CD4-positive, CD25-positive, alpha-beta regulatory T cell (primary cell): Measurements from ENCODE around the gene GPD1L. TPM values are rescaled to one million over a fixed set of nuclear protein-coding genes. Genes with fewer than 3 reads are reported as not detected.
"Not testable (repeated sequence)": the region's sequence is repeated elsewhere in the genome, so short reads cannot be mapped to it uniquely, and the experiment has no call there.

Source experiments
- ATAC-seq, 2 donors: fragments of 150-1000 bp; cut with Tn5 transposase; one replicate each; pipeline ENCODE4 v1.10.0; 2021; ENCODE audit warnings: low read depth in 2 of 2, moderate number of reproducible peaks in 2 of 2, moderate library complexity in 1 of 2
- DNase-seq, 3 donors: peaks; one replicate each; pipeline versions ENCODE4 v3.0.0 to v3.0.0-alpha.2; 2012 to 2022; ENCODE audit warnings: mixed read lengths in 1 of 3
- H3K27ac ChIP-seq: one replicate; pipeline ENCODE4 v1.7.0; 2013; ENCODE audit warnings: mild to moderate bottlenecking, low read length; ENCODE audit not compliant: insufficient read depth, poor library complexity, severe bottlenecking
- H3K27me3 ChIP-seq: one replicate; pipeline ENCODE4 v1.7.0; 2013; ENCODE audit warnings: low read length; ENCODE audit not compliant: control insufficient read depth, insufficient read depth
- H3K36me3 ChIP-seq: one replicate; pipeline ENCODE4 v1.7.0; 2013; ENCODE audit warnings: mild to moderate bottlenecking, low read length, moderate library complexity; ENCODE audit not compliant: control insufficient read depth, insufficient read depth
- H3K4me1 ChIP-seq: 2 replicates; pipeline ENCODE4 v1.7.0; 2013; ENCODE audit warnings: mild to moderate bottlenecking, low read length; ENCODE audit not compliant: insufficient read depth, control insufficient read depth, poor library complexity, severe bottlenecking
- H3K4me3 ChIP-seq: one replicate; pipeline ENCODE4 v1.7.0; 2013; ENCODE audit warnings: low read depth, mild to moderate bottlenecking, low read length, moderate library complexity
- H3K9me3 ChIP-seq, 2 experiments: 1 replicate in 1 of 2; 2 replicates in 1 of 2; pipeline ENCODE4 v1.7.0; 2013; ENCODE audit warnings: low read length in 2 of 2, mild to moderate bottlenecking in 1 of 2, moderate library complexity in 1 of 2; ENCODE audit not compliant: control insufficient read depth in 2 of 2
- H3K27ac Mint-ChIP-seq, 3 donors: one replicate each; pipeline ENCODE4 v1.8.0; 2020 to 2022; ENCODE audit warnings: mild to moderate bottlenecking in 3 of 3, mixed read lengths in 3 of 3, moderate library complexity in 2 of 3
- H3K27me3 Mint-ChIP-seq: one replicate; pipeline ENCODE4 v1.8.0; 2022; ENCODE audit warnings: mild to moderate bottlenecking, mixed read lengths
- H3K36me3 Mint-ChIP-seq: one replicate; pipeline ENCODE4 v1.8.0; 2020; ENCODE audit warnings: mixed read lengths
- H3K4me1 Mint-ChIP-seq, 4 donors: one replicate each; pipeline ENCODE4 v1.8.0; 2020 to 2022; ENCODE audit warnings: mixed read lengths in 4 of 4, mild to moderate bottlenecking in 1 of 4
- H3K4me3 Mint-ChIP-seq, 4 donors: one replicate each; pipeline ENCODE4 v1.8.0; 2020 to 2022; ENCODE audit warnings: mild to moderate bottlenecking in 4 of 4, mixed read lengths in 4 of 4, moderate library complexity in 3 of 4
- H3K9me3 Mint-ChIP-seq, 7 donors: one replicate each; pipeline ENCODE4 v1.8.0; 2020 to 2022; ENCODE audit warnings: mixed read lengths in 7 of 7, mild to moderate bottlenecking in 3 of 7, moderate library complexity in 2 of 7
- polyA plus RNA-seq, 4 donors: library from polyadenylated mRNA; unstranded; fragments of 300-500 nt; fragmentation: Illumina TruSeq; gene quantifications; one replicate each; pipeline ENCODE4 v1.2.3, GENCODE V29; 2021
- total RNA-seq: library from RNA; stranded (reverse); gene quantifications from one replicate; pipeline ENCODE4 v1.2.3, GENCODE V29; 2022

GPD1L gene
- total and polyA plus RNA-seq, 5 donors from 2014 or later, result 19.5 to 30.3 (median 26.4) TPM

DNA sequence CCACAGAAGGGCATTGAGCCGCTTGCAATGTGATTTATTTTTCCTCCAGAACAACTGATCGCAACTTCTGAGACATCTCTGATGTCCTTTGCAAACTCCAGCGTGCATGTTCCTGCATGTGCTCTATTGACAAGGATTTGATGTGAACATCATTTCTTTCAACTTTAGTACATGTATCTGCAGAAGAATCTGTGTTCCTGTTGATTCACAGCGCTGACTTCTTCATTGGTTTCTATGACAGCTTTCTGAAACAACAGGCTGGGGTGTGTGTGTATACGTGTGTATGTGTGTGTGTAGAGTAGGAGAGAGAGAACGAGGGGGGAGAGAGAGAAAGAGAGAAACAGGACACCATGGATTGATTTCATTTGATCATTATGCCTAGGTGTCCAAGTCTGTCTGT is 75.4 kb downstream of the GPD1L start:
- Mint-ChIP-seq H3K9me3 (no peaks in the 10 kb centered on the region), H3K27me3 (peaks cover 15% of the 10 kb centered on the region), H3K36me3 (no peaks in the 10 kb centered on the region), H3K4me1 (peaks cover 0 to 9% (median 6%) of the 10 kb centered on the region in 4 donors), H3K4me3 (no peak overlapping the region), H3K27ac (no peak overlapping the region)
- H3K36me3 ChIP-seq, result no peaks in the 10 kb centered on the region
- no peak overlapping the region for H3K27ac ChIP-seq
- H3K9me3 ChIP-seq, result no peaks in the 10 kb centered on the region
- H3K4me3 ChIP-seq, result no peak overlapping the region
- H3K4me1 ChIP-seq, result peaks cover 4% of the 10 kb centered on the region
- no peaks in the 10 kb centered on the region for H3K27me3 ChIP-seq
- ATAC-seq (no peak), DNase-seq (no peak)

DNA sequence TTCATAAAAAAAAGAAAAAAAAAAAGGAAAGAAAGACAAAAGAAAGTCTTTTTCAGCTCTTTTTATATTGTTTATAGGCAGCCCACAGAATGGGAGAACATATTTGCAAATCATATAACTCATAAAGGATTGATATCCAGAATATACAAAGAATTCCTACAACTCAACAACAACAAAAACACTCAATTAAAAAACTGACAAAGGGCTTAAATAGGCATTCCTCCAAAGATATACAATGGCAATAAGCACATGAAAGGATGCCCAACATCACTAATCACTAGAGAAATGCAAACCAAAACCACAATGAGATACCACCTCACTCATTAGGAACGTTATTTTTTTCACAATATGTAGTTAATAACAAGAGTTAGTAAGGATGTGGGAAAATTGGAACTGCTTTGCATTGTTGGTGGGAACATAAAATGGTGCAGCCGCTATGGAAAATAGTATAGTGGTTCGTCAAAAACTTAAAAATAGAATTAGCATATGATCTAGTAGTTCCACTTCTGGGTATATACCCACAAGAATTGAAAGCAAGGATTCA is 77.8 kb downstream of the GPD1L start:
- H3K4me1 Mint-ChIP-seq, result no peaks in the 10 kb centered on the region
- peaks cover 17% of the 10 kb centered on the region for H3K27me3 Mint-ChIP-seq
- no peaks in the 10 kb centered on the region for H3K36me3 Mint-ChIP-seq
- no peak overlapping the region for H3K4me3 ChIP-seq
- no peak for DNase-seq
- ATAC-seq, result no peak
- no peak overlapping the region for H3K27ac Mint-ChIP-seq
- H3K9me3 ChIP-seq, result no peaks in the 10 kb centered on the region
- no peaks in the 10 kb centered on the region for H3K27me3 ChIP-seq
- H3K9me3 Mint-ChIP-seq, result no peaks in the 10 kb centered on the region
- no peak overlapping the region for H3K4me3 Mint-ChIP-seq
- no peaks in the 10 kb centered on the region for H3K36me3 ChIP-seq
- H3K27ac ChIP-seq, result no peak overlapping the region
- no peaks in the 10 kb centered on the region for H3K4me1 ChIP-seq

DNA sequence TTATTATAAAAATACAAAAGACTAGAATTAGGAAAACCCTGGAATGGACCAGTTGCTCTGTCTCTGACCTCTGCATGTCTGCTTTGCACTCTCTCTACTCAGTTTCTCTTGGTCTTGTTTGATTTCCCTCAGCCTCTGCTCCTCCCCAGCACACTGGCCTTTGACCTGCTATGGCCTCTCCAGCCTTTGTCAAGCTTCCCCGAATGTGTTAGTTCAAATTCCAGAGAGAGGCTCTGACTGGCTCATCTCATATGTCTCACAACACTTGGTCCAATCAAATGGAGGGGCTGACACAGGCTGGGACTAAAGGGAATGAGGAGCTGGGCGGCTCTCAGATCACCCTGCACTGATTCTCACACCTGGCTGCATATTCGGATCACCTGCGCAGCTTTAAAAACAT is 79.7 kb downstream of the GPD1L start:
- no peaks in the 10 kb centered on the region for H3K4me1 ChIP-seq
- peak overlapping the region in 1 of 3 donors; percentile 45 for H3K27ac Mint-ChIP-seq
- no peak overlapping the region for H3K4me3 ChIP-seq
- H3K36me3 Mint-ChIP-seq, result no peaks in the 10 kb centered on the region
- H3K27me3 ChIP-seq, result peaks cover 3% of the 10 kb centered on the region
- H3K36me3 ChIP-seq, result no peaks in the 10 kb centered on the region
- ATAC-seq, result no peak
- DNase-seq, result no peak
- no peak overlapping the region for H3K4me3 Mint-ChIP-seq
- peaks cover 32% of the 10 kb centered on the region for H3K27me3 Mint-ChIP-seq
- no peak overlapping the region for H3K27ac ChIP-seq
- H3K4me1 Mint-ChIP-seq, result no peaks in the 10 kb centered on the region
- H3K9me3 Mint-ChIP-seq, result no peaks in the 10 kb centered on the region
- no peaks in the 10 kb centered on the region for H3K9me3 ChIP-seq

GRCh38 chr3:32186876-32187275 is 80.5 kb downstream of the GPD1L start:
- no peaks in the 10 kb centered on the region for H3K4me1 Mint-ChIP-seq
- H3K27ac Mint-ChIP-seq, result no peak overlapping the region
- H3K4me3 Mint-ChIP-seq, result no peak overlapping the region
- Histone ChIP-seq H3K9me3 (no peaks in the 10 kb centered on the region), H3K27me3 (peaks cover 3% of the 10 kb centered on the region), H3K4me3 (no peak overlapping the region), H3K4me1 (no peaks in the 10 kb centered on the region), H3K27ac (no peak overlapping the region), H3K36me3 (no peaks in the 10 kb centered on the region)
- peaks cover 32% of the 10 kb centered on the region for H3K27me3 Mint-ChIP-seq
- H3K36me3 Mint-ChIP-seq, result no peaks in the 10 kb centered on the region
- DNase-seq, result no peak
- ATAC-seq, result no peak
- H3K9me3 Mint-ChIP-seq, result peaks cover 0 to 2% (median 0%) of the 10 kb centered on the region in 7 donors

DNA sequence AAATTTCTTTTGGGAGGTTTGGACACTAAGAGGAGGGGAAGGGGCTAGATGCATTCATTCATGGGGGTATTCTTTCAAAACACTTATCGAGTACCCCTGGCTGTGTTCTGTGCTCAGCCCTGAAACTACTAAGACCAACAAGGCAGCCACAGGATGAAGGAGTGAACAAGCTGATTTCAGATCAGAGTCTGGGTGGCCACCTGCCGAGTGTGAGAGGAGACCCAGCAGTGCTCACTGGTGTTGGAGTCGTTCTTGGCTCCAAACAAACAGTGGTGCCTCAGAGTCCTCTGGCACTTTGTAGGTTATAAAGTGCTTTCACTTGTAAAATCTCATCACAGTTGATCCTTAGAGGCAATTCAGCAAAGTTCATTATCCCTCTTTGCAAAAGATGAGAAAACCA is 83.3 kb downstream of the GPD1L start:
- Mint-ChIP-seq H3K27ac (no peak overlapping the region), H3K4me3 (no peak overlapping the region), H3K4me1 (no peaks in the 10 kb centered on the region), H3K27me3 (peaks cover 41% of the 10 kb centered on the region), H3K36me3 (no peaks in the 10 kb centered on the region), H3K9me3 (peaks cover 0 to 2% (median 0%) of the 10 kb centered on the region in 7 donors)
- H3K9me3 ChIP-seq, result no peaks in the 10 kb centered on the region
- H3K4me1 ChIP-seq, result no peaks in the 10 kb centered on the region
- no peak for DNase-seq
- H3K27me3 ChIP-seq, result peaks cover 3% of the 10 kb centered on the region
- H3K4me3 ChIP-seq, result no peak overlapping the region
- ATAC-seq, result no peak
- no peak overlapping the region for H3K27ac ChIP-seq
- H3K36me3 ChIP-seq, result no peaks in the 10 kb centered on the region

DNA sequence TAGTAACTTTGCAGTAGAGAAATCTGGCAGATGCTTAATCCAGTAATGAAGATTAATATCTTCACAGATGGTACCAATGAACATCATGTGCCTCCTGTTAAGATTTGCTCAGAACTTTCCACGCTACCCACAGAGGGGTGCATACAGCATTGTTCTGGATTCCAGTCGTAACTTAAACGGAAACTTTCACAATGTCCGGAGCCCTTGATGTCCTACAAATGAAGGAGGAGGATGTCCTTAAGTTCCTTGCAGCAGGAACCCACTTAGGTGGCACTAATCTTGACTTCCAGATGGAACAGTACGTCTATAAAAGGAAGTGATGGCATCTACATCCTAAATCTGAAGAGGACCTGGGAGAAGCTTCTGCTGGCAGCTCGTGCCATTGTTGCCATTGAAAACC is 84.1 kb downstream of the GPD1L start:
- not testable (repeated sequence) for H3K9me3 ChIP-seq, DNase-seq, H3K4me3 ChIP-seq, H3K9me3 Mint-ChIP-seq, H3K27ac ChIP-seq, H3K27ac Mint-ChIP-seq, H3K4me1 ChIP-seq, H3K36me3 ChIP-seq, H3K4me1 Mint-ChIP-seq, H3K4me3 Mint-ChIP-seq, ATAC-seq, H3K36me3 Mint-ChIP-seq, H3K27me3 ChIP-seq
- H3K27me3 Mint-ChIP-seq, result peaks cover 41% of the 10 kb centered on the region

DNA sequence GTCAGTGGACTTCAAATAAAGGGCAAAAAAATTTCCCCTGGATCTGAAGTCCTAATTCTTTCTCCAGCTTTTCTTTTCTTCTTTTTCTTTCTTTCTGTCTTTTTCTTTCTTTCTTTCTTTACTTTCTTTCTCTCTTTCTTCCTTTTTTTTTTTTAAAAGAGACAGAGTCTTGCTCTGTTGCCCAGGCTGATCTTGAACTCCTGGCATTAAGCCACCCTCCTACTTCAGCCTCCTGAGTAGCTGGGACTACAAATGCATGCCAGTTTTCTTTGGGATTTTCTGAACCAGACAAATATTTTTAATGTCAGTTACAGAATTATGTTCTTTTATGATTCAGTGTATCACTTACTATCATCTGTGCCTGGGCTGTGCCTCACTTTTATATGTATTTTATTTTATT is 86.7 kb downstream of the GPD1L start:
- no peak overlapping the region for H3K4me3 ChIP-seq
- no peaks in the 10 kb centered on the region for H3K36me3 ChIP-seq
- no peak overlapping the region for H3K27ac Mint-ChIP-seq
- no peak for DNase-seq
- H3K4me3 Mint-ChIP-seq, result no peak overlapping the region
- H3K4me1 ChIP-seq, result no peaks in the 10 kb centered on the region
- no peaks in the 10 kb centered on the region for H3K9me3 ChIP-seq
- peaks cover 11% of the 10 kb centered on the region for H3K27me3 ChIP-seq
- ATAC-seq, result no peak
- peaks cover 37% of the 10 kb centered on the region for H3K27me3 Mint-ChIP-seq
- H3K9me3 Mint-ChIP-seq, result peaks cover 0 to 2% (median 0%) of the 10 kb centered on the region in 7 donors
- H3K4me1 Mint-ChIP-seq, result no peaks in the 10 kb centered on the region
- H3K36me3 Mint-ChIP-seq, result no peaks in the 10 kb centered on the region
- no peak overlapping the region for H3K27ac ChIP-seq

DNA sequence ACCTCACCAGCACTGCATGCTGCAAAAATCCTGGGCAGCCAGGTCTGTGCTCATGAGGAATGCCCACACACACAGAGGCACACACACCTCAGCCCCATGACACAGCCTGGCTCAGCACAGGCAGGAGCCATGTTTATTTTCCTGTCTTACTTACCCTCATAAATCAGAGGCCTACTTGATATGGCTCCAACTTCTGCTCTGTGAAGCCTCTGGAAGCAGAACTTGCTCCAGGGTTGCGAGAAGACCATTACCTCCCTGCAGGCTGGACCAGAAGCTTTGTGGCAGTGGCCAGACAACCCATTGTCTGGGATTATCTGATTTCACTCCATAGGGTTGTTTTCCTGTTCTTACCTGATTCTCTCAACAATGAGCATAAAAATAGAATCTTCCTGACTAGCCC is 88.2 kb downstream of the GPD1L start:
- no peaks in the 10 kb centered on the region for H3K9me3 ChIP-seq
- H3K4me1 ChIP-seq, result no peaks in the 10 kb centered on the region
- H3K27me3 Mint-ChIP-seq, result peaks cover 42% of the 10 kb centered on the region
- H3K27ac ChIP-seq, result no peak overlapping the region
- H3K36me3 Mint-ChIP-seq, result no peaks in the 10 kb centered on the region
- no peak overlapping the region for H3K27ac Mint-ChIP-seq
- H3K27me3 ChIP-seq, result peaks cover 11% of the 10 kb centered on the region
- H3K9me3 Mint-ChIP-seq, result peaks cover 0 to 2% (median 0%) of the 10 kb centered on the region in 7 donors
- no peak overlapping the region for H3K4me3 ChIP-seq
- DNase-seq, result no peak
- no peak overlapping the region for H3K4me3 Mint-ChIP-seq
- no peaks in the 10 kb centered on the region for H3K4me1 Mint-ChIP-seq
- no peak for ATAC-seq
- no peaks in the 10 kb centered on the region for H3K36me3 ChIP-seq
